ENCODE data around the gene ANKRD44.
A peak's percentile ranks its signal among the peaks of the same experiment; 100 is the strongest.

ANKRD44 gene

GRCh38 chr2:197236159-197236558 is 74.4 kb downstream of the ANKRD44 start:
- no peak for DNase-seq

- DNase-seq, result no peak
These were observed 74.9 kb downstream of the ANKRD44 start for GRCh38 chr2:197235711-197236110.

GRCh38 chr2:197234671-197235191 is 75.8 kb downstream of the ANKRD44 start:
- no peak for DNase-seq

- no peak for DNase-seq
These were observed 77.1 kb downstream of the ANKRD44 start for GRCh38 chr2:197233473-197233872.

- no peak for DNase-seq
These were observed 78.6 kb downstream of the ANKRD44 start for GRCh38 chr2:197232010-197232409.

GRCh38 chr2:197229509-197230443 is 80.8 kb downstream of the ANKRD44 start:
- DNase-seq, result no peak

- no peak for DNase-seq
These were observed 87.1 kb downstream of the ANKRD44 start for GRCh38 chr2:197223451-197223850.

GRCh38 chr2:197219636-197220035 is 90.9 kb downstream of the ANKRD44 start:
- no peak for DNase-seq

- DNase-seq, result no peak
These were observed 93.0 kb downstream of the ANKRD44 start for GRCh38 chr2:197217541-197217940.

- DNase-seq, result peak; percentile 34 to 41
These were observed 94.1 kb downstream of the ANKRD44 start for GRCh38 chr2:197216361-197216979.

GRCh38 chr2:197215748-197216360 is 94.7 kb downstream of the ANKRD44 start:
- no peak for DNase-seq

GRCh38 chr2:197212344-197213262 is 98.0 kb downstream of the ANKRD44 start:
- peak in 1 of 2 donors; percentile 28 for DNase-seq

GRCh38 chr2:197211881-197212342 is 98.7 kb downstream of the ANKRD44 start:
- DNase-seq, result peak; percentile 29 to 42

GRCh38 chr2:197210430-197210829 is 100.2 kb downstream of the ANKRD44 start:
- DNase-seq, result no peak

- DNase-seq, result peak; percentile 44 to 46
These were observed 100.7 kb downstream of the ANKRD44 start for GRCh38 chr2:197209742-197210408.

- no peak for DNase-seq
These were observed 101.3 kb downstream of the ANKRD44 start for GRCh38 chr2:197209246-197209645.

GRCh38 chr2:197208841-197209240 is 101.7 kb downstream of the ANKRD44 start:
- no peak for DNase-seq

- DNase-seq, result no peak
These were observed 102.6 kb downstream of the ANKRD44 start for GRCh38 chr2:197208024-197208423.

GRCh38 chr2:197207598-197207997 is 103.0 kb downstream of the ANKRD44 start:
- no peak for DNase-seq

GRCh38 chr2:197207106-197207505 is 103.5 kb downstream of the ANKRD44 start:
- DNase-seq, result no peak

GRCh38 chr2:197205585-197206215 is 104.9 kb downstream of the ANKRD44 start:
- peak; percentile 62 to 65 for DNase-seq

Measured in activated CD4-positive, alpha-beta T cell treated with anti-CD3 and anti-CD28 coated beads for 4 hours (primary cell).